Activated CD8-positive, alpha-beta memory T cell treated with anti-CD3 and anti-CD28 coated beads for 36 hours (primary cell): ENCODE measurements around the gene HLF. TPM values are rescaled to one million over a fixed set of nuclear protein-coding genes. Genes with fewer than 3 reads are reported as not detected.

Experiments used
- CTCF ChIA-PET: fragments of 350-600 bp; sonication (Branson Sonifier 250); formaldehyde crosslinking; loops from one replicate; lab custom pipeline; 2021; ENCODE audit warnings: antibody characterized with exemption; lab: Charles Lee
- POLR2A ChIA-PET: fragments of 350-600 bp; sonication (Branson Sonifier 250); formaldehyde crosslinking; loops from one replicate; lab custom pipeline; 2021; ENCODE audit warnings: antibody characterized with exemption; lab: Charles Lee
- total RNA-seq, 2 experiments: library from RNA; stranded (reverse); gene quantifications; one replicate each; pipeline ENCODE4 v1.2.3, GENCODE V29; 2021

Gene HLF
- total RNA-seq, 2 experiments from 2014 or later, result 0.36 to 0.51 TPM

GRCh38 chr17:55271958-55272710 is 7.4 kb downstream of the HLF start:
- POLR2A ChIA-PET, result no interaction called here
- CTCF ChIA-PET, result no interaction called here

- ChIA-PET CTCF (no interaction called here), POLR2A (no interaction called here)
Observed at GRCh38 chr17:55272711-55273578, 8.2 kb downstream of the HLF start.

- POLR2A ChIA-PET, result no interaction called here
- CTCF ChIA-PET, result no interaction called here
Observed at GRCh38 chr17:55273579-55274354, 9.0 kb downstream of the HLF start.

GRCh38 chr17:55274355-55275255 is 9.8 kb downstream of the HLF start:
- ChIA-PET POLR2A (no interaction called here), CTCF (interaction anchor here (0.7 kb wide), 1 partner anchor 9 kb away, joined by 3 read pairs; no protein-coding TSS in a partner anchor)

- ChIA-PET POLR2A (no interaction called here), CTCF (no interaction called here)
Observed at GRCh38 chr17:55275894-55276804, 11.4 kb downstream of the HLF start.

GRCh38 chr17:55278173-55278961 is 13.6 kb downstream of the HLF start:
- POLR2A ChIA-PET, result no interaction called here
- CTCF ChIA-PET, result interaction anchor here (1.6 kb wide), 1 partner anchor 79 kb away, joined by 5 read pairs; no protein-coding TSS in a partner anchor

GRCh38 chr17:55279203-55279602 is 14.4 kb downstream of the HLF start:
- POLR2A ChIA-PET, result no interaction called here
- CTCF ChIA-PET, result no interaction called here

- POLR2A ChIA-PET, result no interaction called here
- CTCF ChIA-PET, result no interaction called here
Observed at GRCh38 chr17:55279788-55280187, 15.0 kb downstream of the HLF start.

- ChIA-PET CTCF (no interaction called here), POLR2A (no interaction called here)
Observed at GRCh38 chr17:55280212-55280611, 15.5 kb downstream of the HLF start.

GRCh38 chr17:55281649-55282378 is 17.1 kb downstream of the HLF start:
- ChIA-PET POLR2A (no interaction called here), CTCF (interaction anchor here (0.5 kb wide), 1 partner anchor 164 kb away, joined by 4 read pairs; no protein-coding TSS in a partner anchor)

- CTCF ChIA-PET, result interaction anchor here (0.5 kb wide), 1 partner anchor 163 kb away, joined by 4 read pairs; no protein-coding TSS in a partner anchor
Observed at GRCh38 chr17:55282379-55282702, 17.6 kb downstream of the HLF start.

GRCh38 chr17:55282741-55283140 is 18.0 kb downstream of the HLF start:
- CTCF ChIA-PET, result interaction anchor here (0.5 kb wide), 1 partner anchor 163 kb away, joined by 4 read pairs; no protein-coding TSS in a partner anchor

More at GRCh38 chr17:55282379-55282702, 17.6 kb downstream of the HLF start:
- POLR2A ChIA-PET, result no interaction called here

GRCh38 chr17:55283256-55283965 is 18.7 kb downstream of the HLF start:
- ChIA-PET POLR2A (no interaction called here), CTCF (no interaction called here)

More at GRCh38 chr17:55282741-55283140, 18.0 kb downstream of the HLF start:
- POLR2A ChIA-PET, result no interaction called here

- ChIA-PET POLR2A (no interaction called here), CTCF (no interaction called here)
Observed at GRCh38 chr17:55284001-55284884, 19.5 kb downstream of the HLF start.

- POLR2A ChIA-PET, result no interaction called here
- CTCF ChIA-PET, result no interaction called here
Observed at GRCh38 chr17:55284944-55285339, 20.2 kb downstream of the HLF start.
